HG02981 (cell line): ENCODE data around the gene MKX.

Experiments
- ATAC-seq: cut with Tn5 transposase; IDR thresholded peaks from one replicate; pipeline ENCODE4 v1.9.1; 2021; ENCODE audit warnings: mild to moderate bottlenecking, moderate library complexity; ENCODE audit not compliant: unreplicated experiment

The MKX gene

GRCh38 chr10:27655296-27655695 is 90.3 kb downstream of the MKX start:
- no peak for ATAC-seq

GRCh38 chr10:27654284-27654683 is 91.3 kb downstream of the MKX start:
- no peak for ATAC-seq

GRCh38 chr10:27646604-27647175 is 98.9 kb downstream of the MKX start:
- no peak for ATAC-seq

- no peak for ATAC-seq
Measured at GRCh38 chr10:27646194-27646593, 99.4 kb downstream of the MKX start.

- no peak for ATAC-seq
Measured at GRCh38 chr10:27644307-27644939, 101.2 kb downstream of the MKX start.

GRCh38 chr10:27643301-27643700 is 102.3 kb downstream of the MKX start:
- ATAC-seq = no peak

GRCh38 chr10:27642023-27642589 is 103.5 kb downstream of the MKX start:
- ATAC-seq = no peak

GRCh38 chr10:27638071-27638750 is 107.4 kb downstream of the MKX start:
- no peak for ATAC-seq

- ATAC-seq = no peak
Measured at GRCh38 chr10:27637601-27638000, 108.0 kb downstream of the MKX start.

GRCh38 chr10:27636816-27637215 is 108.8 kb downstream of the MKX start:
- no peak for ATAC-seq

GRCh38 chr10:27635699-27636270 is 109.8 kb downstream of the MKX start:
- no peak for ATAC-seq

GRCh38 chr10:27635290-27635689 is 110.3 kb downstream of the MKX start:
- ATAC-seq = no peak

- ATAC-seq = no peak
Measured at GRCh38 chr10:27628621-27629020, 117.0 kb downstream of the MKX start.

GRCh38 chr10:27626890-27627289 is 118.7 kb downstream of the MKX start:
- ATAC-seq = no peak

GRCh38 chr10:27625452-27626211 is 120.0 kb downstream of the MKX start:
- ATAC-seq = no peak

GRCh38 chr10:27624941-27625340 is 120.7 kb downstream of the MKX start:
- no peak for ATAC-seq
